Measurements from ENCODE around the gene TMEM198.

DNA sequence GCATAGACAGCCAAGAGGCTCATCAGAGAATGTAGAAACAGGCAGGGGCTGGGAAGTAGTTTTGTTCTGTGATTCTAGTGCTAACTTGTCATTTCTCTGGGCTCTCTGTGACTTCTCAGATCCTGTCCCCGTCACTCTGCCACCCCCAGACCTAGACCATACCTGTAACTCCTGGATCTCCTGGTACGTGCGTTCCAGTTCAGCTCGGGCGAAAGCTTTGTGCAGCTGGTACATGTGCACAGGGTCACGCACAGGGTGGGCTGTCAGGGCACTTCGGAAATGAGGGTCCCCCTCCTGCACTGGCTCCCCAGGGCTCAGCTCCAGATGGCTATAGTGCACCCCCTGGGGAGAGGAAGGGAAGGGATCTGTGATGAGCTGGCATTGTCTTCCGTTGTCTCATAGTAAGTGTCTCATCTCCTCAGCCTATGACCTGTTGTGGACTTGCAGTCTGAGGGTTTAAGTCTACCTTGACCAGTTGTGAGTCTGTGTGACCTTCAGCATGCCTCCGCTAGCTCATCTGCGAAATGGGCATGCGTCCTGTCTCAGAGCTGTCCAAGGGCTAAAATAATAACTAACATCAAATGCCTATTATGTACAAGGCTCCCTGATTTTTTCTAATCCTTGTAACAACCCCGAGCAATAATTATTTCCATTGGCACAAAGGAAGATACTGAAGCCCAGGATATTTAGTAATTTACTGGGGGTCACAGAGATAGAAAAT is 2.9 kb upstream of the TMEM198 start:
- TF ChIP-seq SUZ12 (IDR thresholded peaks at IDR 0.05) (no peak), BHLHE40 (IDR thresholded peaks at IDR 0.05; ENCODE audit: borderline replicate concordance) (no peak), SP1 (IDR thresholded peaks at IDR 0.05) (no peak), FOXM1 (IDR thresholded peaks at IDR 0.05; ENCODE audit: borderline replicate concordance) (no peak), ZNF384 (IDR thresholded peaks at IDR 0.05) (no peak), ELF4 (IDR thresholded peaks at IDR 0.05) (no peak), FOXA1 (IDR thresholded peaks at IDR 0.05) (no peak)
- TF ChIP-seq, protein P1, sequence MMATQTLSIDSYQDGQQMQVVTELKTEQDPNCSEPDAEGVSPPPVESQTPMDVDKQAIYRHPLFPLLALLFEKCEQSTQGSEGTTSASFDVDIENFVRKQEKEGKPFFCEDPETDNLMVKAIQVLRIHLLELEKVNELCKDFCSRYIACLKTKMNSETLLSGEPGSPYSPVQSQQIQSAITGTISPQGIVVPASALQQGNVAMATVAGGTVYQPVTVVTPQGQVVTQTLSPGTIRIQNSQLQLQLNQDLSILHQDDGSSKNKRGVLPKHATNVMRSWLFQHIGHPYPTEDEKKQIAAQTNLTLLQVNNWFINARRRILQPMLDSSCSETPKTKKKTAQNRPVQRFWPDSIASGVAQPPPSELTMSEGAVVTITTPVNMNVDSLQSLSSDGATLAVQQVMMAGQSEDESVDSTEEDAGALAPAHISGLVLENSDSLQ (IDR thresholded peaks at IDR 0.05): no peak

Measured in HEK293T (cell line).